ENCODE results near the gene NME3. TPM values are rescaled to one million over a fixed set of nuclear protein-coding genes. Genes with fewer than 3 reads are reported as not detected.
A peak's percentile ranks its signal among the peaks of the same experiment; 100 is the strongest.
"Not testable (repeated sequence)": the region's sequence is repeated elsewhere in the genome, so short reads cannot be mapped to it uniquely, and the experiment has no call there.

Gene NME3
- total RNA-seq, 2 donors from 2014 or later: 30.9 to 55.6 TPM

DNA sequence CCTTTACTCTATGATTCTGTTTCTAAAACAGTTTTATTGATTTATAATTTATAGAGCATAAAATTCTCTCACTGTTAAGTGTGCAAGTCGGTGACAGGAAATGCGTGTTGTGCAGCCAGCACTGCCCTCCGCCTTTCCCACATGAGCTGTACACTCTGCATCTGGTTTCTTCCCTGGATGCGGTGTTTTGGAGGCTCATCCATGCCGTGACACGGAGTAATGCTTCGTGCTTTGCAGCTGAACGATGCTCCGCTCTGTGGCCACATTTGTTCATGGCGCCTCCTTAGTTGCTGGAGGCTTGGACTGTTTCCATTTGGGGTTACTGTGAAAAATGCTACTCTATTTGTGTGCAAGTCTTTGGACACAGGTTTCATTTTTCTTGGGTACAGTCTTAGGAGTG is 29.4 kb upstream of the NME3 start:
- ATAC-seq (no peak), DNase-seq (ENCODE audit: low spot score in 2 of 2) (no peak)
- peaks cover 0 to 16% of the 10 kb centered on the region in 2 donors for H3K9me3 Mint-ChIP-seq
- peaks cover 0 to 38% of the 10 kb centered on the region in 2 donors for H3K36me3 Mint-ChIP-seq
- H3K27ac Mint-ChIP-seq: no peak overlapping the region

GRCh38 chr16:1799263-1799662 is 27.9 kb upstream of the NME3 start:
- not testable (repeated sequence) for ATAC-seq; DNase-seq (ENCODE audit: low spot score in 2 of 2); H3K27ac Mint-ChIP-seq
- Mint-ChIP-seq H3K9me3 (peaks cover 0 to 16% of the 10 kb centered on the region in 2 donors), H3K36me3 (peaks cover 0 to 38% of the 10 kb centered on the region in 2 donors)

DNA sequence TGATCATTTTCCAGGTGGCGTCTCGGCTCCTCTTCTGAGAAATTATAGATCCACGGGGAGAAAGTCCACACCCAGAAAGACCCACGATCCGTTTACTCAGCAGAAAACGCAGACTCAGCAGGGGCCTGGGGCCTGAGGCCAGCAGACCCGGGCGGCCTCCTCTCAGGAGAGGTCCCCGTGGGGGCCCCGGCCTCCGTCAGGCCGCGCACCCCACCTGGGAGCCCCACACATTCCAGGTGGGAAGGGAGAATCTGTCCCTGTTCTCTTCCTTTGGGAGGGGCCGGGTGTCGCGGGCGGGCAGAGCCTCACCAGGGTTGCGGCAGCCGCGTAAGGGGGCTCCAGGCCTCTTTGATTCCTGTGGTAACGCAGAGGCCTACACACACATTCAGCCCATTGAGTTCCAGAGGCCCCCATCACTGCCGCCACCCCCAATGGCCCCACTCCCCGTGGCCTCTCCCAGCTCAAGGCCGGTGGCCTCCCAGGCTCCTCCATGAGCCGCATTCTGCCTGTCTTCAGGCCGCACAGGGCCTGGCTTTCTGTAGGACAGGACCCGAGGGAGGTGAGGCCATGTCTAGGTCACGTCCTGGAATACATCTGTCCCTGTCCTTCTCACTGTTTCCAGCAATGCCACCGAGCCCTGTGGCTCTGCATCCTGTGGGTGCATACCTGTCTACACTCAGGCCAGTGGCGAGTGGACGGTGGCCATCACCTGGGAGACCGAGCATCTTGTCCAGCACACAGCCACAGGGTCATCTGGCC is 23.7 kb upstream of the NME3 start:
- DNase-seq (ENCODE audit: low spot score in 2 of 2): no peak
- no peak for ATAC-seq
- peaks cover 0 to 30% of the 10 kb centered on the region in 2 donors for H3K36me3 Mint-ChIP-seq
- no peak overlapping the region for H3K27ac Mint-ChIP-seq
- peaks cover 0 to 16% of the 10 kb centered on the region in 2 donors for H3K9me3 Mint-ChIP-seq

GRCh38 chr16:1794221-1794871 is 23.0 kb upstream of the NME3 start:
- peak in 1 of 2 donors; percentile 5 for ATAC-seq
- Mint-ChIP-seq H3K9me3 (peaks cover 0 to 12% of the 10 kb centered on the region in 2 donors), H3K36me3 (peaks cover 0 to 22% of the 10 kb centered on the region in 2 donors), H3K27ac (no peak overlapping the region)
- DNase-seq (ENCODE audit: low spot score in 2 of 2): no peak

DNA sequence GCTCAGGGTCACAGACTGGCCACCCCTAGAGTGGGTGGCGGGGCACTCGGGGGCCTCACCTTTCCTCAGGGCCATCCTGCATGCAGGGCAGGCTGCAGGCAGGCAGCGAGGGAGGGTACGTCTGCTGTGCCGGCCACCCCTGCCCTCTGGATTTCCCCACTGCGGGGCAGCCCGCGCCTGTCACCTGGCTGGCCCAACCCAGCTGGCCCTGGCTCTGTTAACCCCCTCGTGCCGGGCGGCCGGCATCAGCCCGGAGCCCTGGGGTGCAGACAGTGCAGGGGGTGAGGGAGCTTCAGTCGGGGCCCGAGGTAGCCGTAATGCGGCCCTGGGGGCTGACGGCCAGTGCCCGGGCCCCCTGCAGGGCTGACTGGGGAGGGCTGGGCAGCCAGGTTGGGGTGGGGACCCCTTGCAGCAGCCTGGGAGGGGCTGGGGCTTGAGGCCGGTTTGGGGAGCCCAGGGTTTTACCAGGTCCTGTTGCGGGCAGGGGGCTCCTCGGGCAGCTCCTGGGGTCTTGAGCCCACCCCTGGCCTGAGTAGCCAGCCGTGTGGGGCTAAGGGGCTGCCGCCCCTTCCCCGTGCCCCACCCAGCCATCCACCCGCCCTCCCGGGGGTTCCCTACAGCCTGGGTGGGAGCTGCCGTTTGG is 22.4 kb upstream of the NME3 start, which contains the start of gene IGFALS:
TSS of gene IGFALS (minus strand) at position 128 of the 643 bp plus-strand sequence. CDS start at position 75, 53 bp downstream.
- DNase-seq (ENCODE audit: low spot score in 2 of 2) (no peak), ATAC-seq (peak; percentile 9 to 11)
- Mint-ChIP-seq H3K27ac (no peak within 1 kb of the TSS), H3K9me3 (peaks cover 0 to 7% of the 10 kb centered on the region in 2 donors), H3K36me3 (peaks cover 0 to 16% of the 10 kb centered on the region in 2 donors)

DNA sequence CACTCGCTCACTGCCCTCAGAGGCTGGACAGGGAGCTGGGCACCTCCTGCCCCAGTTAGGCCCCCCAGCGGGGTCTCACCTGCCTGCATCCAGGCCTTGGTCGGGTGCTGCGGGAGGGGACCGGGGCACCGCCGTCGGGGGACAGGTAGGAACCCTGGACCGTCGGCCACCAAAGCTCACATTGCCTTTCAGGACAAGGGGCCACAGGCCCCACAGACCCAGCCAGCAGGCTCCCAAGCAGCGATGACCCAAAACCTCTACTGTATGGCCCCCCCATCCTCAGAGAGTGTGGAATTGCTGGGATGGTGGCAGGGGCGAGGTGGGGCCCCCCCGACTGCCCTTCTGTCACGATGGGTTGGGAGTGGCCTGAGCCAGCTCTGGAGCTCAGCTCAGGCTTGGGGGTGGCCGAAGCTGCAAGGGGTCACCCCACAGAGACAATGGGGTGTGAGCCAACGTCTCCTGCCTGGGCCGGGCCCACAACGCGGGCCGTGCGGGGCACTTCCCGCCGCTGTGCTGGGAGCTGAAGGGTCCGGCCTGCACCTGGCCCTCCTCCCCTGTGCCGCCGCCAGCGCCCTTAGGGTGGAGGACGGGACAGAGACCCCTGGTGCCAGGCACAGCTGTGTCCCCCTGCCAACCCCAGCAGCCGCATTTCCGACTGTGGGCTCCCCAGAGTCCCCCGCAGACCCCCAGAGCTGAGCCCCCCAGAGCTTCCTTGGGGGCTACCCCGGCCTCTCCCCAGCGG is 21.7 kb upstream of the NME3 start:
- Mint-ChIP-seq H3K27ac (no peak overlapping the region), H3K9me3 (peaks cover 0 to 7% of the 10 kb centered on the region in 2 donors), H3K36me3 (peaks cover 0 to 15% of the 10 kb centered on the region in 2 donors)
- ATAC-seq: no peak
- no peak for DNase-seq (ENCODE audit: low spot score in 2 of 2)

DNA sequence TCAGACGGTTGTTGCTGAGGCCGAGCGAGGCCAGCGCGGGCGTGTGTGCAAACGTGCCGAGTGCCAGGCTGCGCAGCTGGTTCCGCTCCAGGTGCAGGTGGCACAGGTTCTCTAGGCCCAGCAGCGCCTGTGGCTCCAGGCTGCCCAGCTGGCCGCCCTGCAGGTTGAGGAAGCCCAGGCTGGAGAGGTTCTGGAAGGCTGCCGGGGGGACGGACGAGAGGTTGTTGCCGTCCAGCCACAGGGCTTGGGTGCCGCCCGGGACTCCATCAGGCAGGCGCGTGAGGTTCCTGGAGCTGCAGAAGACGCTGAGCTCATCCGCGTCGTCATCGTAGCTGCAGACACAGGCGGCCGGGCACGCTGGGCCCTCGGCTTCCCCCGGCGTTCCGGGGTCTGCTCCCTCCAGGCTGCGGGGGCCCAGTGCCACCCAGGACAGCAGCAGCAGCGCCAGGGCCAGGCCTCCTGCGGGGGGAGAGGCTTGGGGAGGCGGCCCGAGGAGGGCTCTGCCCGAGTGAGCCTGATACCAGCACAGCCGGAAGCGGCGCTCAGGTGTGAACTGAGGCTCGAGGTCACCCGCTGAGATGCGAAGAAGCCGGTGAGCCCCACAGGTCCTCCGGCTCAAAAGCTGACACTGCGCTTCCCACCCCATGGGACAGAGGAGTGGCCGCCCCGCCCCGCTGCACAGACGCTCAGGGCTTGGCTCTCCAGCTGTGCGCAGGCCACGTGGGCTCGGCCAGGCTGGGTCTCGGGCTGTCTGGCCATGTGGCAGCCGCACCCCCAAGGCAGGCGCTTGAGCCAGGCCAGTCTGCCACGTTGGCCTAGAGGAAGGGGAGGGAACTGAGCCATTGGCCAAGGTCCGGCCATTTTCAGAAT is 20.8 kb upstream of the NME3 start:
- no peak for DNase-seq (ENCODE audit: low spot score in 2 of 2)
- Mint-ChIP-seq H3K36me3 (peaks cover 0 to 6% of the 10 kb centered on the region in 2 donors), H3K9me3 (peaks cover 0 to 5% of the 10 kb centered on the region in 2 donors), H3K27ac (no peak overlapping the region)
- no peak for ATAC-seq

DNA sequence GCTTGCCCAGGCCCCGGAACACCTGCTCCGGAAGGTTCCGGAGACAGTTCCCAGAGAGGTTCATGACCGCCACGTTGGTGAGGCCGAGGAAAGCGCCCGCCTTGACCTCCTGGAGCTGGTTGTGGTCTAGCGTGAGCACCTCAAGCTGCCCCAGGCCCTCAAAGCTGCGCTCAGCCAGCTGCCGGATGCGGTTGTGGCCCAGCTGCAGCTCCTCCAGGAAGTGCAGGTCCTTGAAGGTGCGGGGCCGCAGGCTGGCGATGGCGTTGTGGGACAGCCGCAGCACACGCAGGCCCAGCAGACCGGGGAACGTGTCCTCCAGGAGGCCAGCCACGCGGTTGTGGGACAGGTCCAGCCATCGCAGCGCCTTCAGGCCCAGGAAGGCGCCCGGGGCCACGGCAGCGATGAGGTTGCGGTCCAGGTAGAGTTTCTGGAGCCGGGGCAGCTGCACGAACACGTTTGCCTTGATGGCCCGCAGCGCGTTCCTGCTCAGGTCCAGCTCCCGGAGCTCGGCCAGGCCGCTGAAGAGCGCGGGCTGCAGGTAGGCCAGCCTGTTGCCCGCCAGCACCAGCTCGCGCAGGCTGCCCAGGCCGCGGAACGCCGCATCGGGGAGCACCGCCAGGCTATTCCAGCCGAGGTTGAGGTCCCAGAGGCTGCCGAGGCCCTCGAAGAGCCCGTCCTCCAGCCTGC is 20.1 kb upstream of the NME3 start:
- DNase-seq (ENCODE audit: low spot score in 2 of 2) (no peak), ATAC-seq (no peak)
- H3K36me3 Mint-ChIP-seq: no peaks in the 10 kb centered on the region
- H3K27ac Mint-ChIP-seq: no peak overlapping the region
- H3K9me3 Mint-ChIP-seq: no peaks in the 10 kb centered on the region

- no peaks in the 10 kb centered on the region for H3K9me3 Mint-ChIP-seq
- no peaks in the 10 kb centered on the region for H3K36me3 Mint-ChIP-seq
- ATAC-seq (no peak), DNase-seq (ENCODE audit: low spot score in 2 of 2) (no peak)
- H3K27ac Mint-ChIP-seq: no peak overlapping the region
Measured at GRCh38 chr16:1790611-1791255, 19.4 kb upstream of the NME3 start.

GRCh38 chr16:1790261-1790610 is 18.9 kb upstream of the NME3 start:
- Mint-ChIP-seq H3K36me3 (no peaks in the 10 kb centered on the region), H3K9me3 (no peaks in the 10 kb centered on the region), H3K27ac (no peak overlapping the region)
- DNase-seq (ENCODE audit: low spot score in 2 of 2): no peak
- ATAC-seq: no peak

DNA sequence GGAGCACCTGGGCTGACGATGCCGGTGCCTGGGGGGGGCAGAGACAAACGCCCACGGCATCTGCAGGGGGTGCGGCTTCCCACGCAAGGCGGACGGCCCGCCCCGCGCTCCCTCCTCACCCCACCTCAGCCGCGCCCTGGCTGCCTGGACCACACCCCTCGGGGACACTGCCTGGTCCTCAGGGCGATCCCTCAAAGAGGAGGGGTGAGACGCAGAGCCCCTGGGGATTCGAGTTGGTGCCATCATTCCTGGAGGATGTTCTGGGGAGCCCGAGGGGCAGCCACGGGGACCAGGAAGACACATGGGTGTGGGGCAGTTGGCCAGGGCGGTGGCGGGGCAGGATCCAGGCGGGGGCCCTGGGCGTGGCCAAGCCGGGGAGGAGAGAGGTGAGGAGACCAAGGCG is 18.3 kb upstream of the NME3 start:
- ATAC-seq: no peak
- no peak for DNase-seq (ENCODE audit: low spot score in 2 of 2)
- Mint-ChIP-seq H3K36me3 (no peaks in the 10 kb centered on the region), H3K9me3 (no peaks in the 10 kb centered on the region), H3K27ac (no peak overlapping the region)

GRCh38 chr16:1788708-1789100 is 17.4 kb upstream of the NME3 start:
- ATAC-seq (no peak), DNase-seq (ENCODE audit: low spot score in 2 of 2) (no peak)
- Mint-ChIP-seq H3K9me3 (no peaks in the 10 kb centered on the region), H3K36me3 (no peaks in the 10 kb centered on the region), H3K27ac (peak overlapping the region in 1 of 2 donors; percentile 4)

DNA sequence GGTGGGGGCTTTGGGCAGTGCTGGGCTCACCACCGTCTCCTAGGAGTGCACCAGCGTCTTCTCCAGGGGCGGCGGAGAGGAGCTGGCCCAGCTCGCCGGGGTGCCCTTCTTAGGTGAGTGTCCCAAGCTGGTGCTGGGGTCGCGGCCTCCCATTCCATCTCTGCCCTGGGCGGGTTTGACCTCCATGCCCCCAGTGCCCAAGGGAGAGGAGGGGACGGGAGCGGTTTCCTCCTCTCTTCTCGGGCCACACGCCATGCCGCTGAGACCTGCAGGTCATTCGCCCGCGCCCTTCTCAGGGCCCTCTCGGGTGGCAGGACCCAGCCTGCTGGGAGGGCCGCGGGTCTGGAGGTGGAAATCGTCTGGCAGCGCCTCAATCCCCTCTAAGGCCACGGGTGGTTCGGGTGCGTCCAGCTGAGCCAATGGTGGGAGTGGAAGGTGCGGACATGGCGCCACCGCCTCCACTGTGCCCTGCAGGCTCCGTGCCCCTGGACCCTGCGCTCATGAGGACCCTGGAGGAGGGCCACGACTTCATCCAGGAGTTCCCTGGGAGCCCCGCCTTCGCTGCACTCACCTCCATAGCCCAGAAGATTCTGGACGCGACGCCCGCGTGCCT is 16.9 kb upstream of the NME3 start:
- H3K27ac Mint-ChIP-seq: no peak overlapping the region
- no peak for DNase-seq (ENCODE audit: low spot score in 2 of 2)
- no peak for ATAC-seq
- H3K36me3 Mint-ChIP-seq: peaks cover 4% of the 10 kb centered on the region in 2 donors
- H3K9me3 Mint-ChIP-seq: no peaks in the 10 kb centered on the region

DNA sequence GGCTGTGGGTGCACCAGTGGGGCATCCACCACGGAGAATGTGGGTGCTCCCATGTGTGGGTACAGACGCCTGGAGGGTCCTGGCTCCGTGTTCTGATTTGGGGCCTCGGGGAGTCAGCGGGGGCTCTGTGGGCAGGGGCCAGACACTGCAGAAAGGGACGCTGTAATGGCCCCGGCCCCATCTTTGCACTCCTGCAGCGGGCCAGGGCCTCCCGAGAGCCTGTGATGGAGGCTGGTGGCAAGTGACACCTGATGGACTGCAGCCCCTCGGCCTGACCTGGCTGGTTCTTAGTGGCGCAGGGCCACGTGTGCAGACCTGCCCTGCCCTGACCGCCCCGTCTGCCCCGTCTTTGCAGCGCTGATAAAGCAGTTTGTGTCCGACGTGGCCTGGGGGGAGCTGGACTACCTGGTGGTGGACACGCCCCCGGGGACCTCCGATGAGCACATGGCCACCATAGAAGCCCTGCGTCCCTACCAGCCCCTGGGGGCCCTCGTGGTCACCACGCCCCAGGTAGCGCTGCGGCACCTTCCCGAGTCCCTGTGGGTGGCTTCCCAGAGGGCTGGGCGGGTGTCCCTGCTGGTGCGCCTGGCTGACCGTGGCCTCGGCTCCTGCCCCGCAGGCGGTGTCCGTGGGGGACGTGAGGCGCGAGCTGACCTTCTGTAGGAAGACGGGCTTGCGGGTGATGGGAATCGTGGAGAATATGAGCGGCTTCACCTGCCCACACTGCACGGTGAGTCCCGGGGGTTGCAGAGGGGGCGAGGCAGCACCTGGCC is 16.2 kb upstream of the NME3 start:
- Mint-ChIP-seq H3K9me3 (no peaks in the 10 kb centered on the region), H3K27ac (no peak overlapping the region), H3K36me3 (peaks cover 6% of the 10 kb centered on the region in 2 donors)
- DNase-seq (ENCODE audit: low spot score in 2 of 2) (peak in 1 of 2 donors; percentile 2), ATAC-seq (no peak)

Data from activated naive CD4-positive, alpha-beta T cell treated with anti-CD3 and anti-CD28 coated beads, Interleukin-2, amount 50 U/mL, for 72 hours (primary cell).